SKM-1 (cell line): ENCODE data around the gene ARHGAP6.
"Not testable (repeated sequence)": the region's sequence is repeated elsewhere in the genome, so short reads cannot be mapped to it uniquely, and the experiment has no call there.

Experiments used
- DNase-seq: peaks from one replicate; lab custom pipeline; 2025; ENCODE audit not compliant: unreplicated experiment; lab: John Stamatoyannopoulos, UW

Gene ARHGAP6

GRCh38 chrX:11125060-11125459 lies 540.7 kb downstream of the ARHGAP6 start:
- no peak for DNase-seq

GRCh38 chrX:11124112-11124511 lies 541.6 kb downstream of the ARHGAP6 start:
- no peak for DNase-seq

DNA sequence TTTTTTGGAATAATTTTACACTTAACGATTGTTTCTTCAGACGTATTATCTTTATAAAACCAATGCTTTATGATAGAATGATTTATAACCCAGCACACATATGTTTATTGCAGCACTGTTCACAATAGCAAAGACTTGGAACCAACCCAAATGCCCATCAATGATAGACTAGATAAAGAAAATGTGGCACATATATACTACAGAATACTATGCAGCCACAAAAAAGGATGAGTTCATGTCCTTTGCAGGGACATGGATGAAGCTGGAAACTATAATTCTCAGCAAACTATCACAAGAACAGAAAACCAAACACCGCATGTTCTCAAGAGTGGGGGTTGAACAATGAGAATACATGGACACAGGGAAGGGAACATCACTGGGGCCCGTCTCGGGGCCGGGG lies 542.6 kb downstream of the ARHGAP6 start:
- DNase-seq: not testable (repeated sequence)

DNA sequence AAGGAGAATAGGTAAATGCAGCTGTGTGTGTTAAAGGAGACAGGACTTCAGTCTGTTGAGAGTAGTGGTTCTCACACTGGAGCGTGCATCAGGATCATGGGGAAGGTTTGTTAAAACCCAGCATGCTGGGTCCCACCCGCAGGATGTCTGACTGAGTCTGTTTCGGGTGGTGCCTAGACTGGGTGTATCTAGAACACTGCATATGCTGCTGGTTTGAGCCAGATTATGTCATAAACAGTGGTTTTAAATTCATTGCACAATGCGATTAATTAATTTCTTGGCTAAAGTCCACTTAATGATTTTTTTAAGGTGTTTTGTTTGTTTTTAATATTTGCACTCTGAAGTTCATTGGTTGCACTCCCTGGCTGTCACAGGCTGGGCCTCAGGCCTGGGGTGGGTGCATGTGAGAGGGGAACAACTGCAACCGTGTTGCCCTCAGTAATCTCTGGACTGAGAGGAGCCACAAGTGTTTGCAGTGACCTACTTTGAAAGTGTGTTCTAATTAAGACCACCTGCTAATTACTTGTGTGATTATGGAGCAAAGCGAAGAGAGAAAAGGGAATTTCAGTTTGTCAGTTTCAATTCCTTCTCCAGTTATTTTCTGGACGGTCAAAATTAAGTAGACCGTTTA lies 546.3 kb downstream of the ARHGAP6 start:
- DNase-seq: no peak

DNA sequence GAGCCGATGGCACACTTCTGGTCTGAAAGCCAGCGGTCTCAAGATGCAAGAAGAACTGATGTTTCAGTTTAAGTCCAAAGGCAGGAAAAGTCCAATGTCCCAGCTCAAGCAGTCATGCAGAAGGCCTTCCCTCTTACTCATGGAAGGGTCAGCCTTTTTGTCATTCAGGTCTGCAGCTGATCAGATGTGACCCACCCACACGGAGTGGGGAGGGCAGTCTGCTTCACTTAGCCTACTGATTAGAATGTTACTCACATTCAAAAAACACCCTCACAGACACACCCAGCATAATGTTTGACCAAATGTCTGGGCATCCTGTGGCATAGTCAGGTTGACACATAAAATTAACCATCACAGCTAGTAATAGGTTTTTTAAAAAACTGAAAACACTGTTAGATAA lies 548.0 kb downstream of the ARHGAP6 start:
- DNase-seq: no peak

GRCh38 chrX:11113731-11114130 lies 552.0 kb downstream of the ARHGAP6 start:
- no peak for DNase-seq

- DNase-seq: no peak
Measured at GRCh38 chrX:11111947-11112346, 553.8 kb downstream of the ARHGAP6 start.

- peak; percentile 27 for DNase-seq
Measured at GRCh38 chrX:11111037-11111851, 554.5 kb downstream of the ARHGAP6 start, which contains the start of gene HCCS. HCCS (plus strand) TSS chrX:11111332; CDS start chrX:11112061, 729 bp downstream.

- DNase-seq: no peak
Measured at GRCh38 chrX:11109968-11110367, 555.8 kb downstream of the ARHGAP6 start.

GRCh38 chrX:11108253-11108941 lies 557.3 kb downstream of the ARHGAP6 start:
- DNase-seq: no peak

DNA sequence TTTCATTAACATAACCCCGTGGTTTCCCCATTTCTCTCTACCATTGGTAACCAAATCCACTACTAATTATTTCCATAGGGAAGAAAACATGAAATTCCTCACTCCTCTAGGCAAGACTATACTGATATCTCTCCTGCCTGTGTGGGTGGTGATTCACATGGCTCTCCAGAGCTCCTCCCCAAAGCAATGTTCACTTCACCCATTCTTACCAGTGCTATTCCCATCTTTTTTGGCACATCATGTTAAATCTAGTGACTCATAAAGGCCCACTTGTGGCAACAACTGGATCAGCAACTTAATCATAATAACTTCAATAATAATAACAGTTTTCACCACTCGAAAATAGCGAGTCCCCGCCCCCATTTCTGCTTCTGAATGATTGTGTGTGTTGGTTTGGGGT lies 560.6 kb downstream of the ARHGAP6 start:
- no peak for DNase-seq

GRCh38 chrX:11103751-11104150 lies 562.0 kb downstream of the ARHGAP6 start:
- no peak for DNase-seq

DNA sequence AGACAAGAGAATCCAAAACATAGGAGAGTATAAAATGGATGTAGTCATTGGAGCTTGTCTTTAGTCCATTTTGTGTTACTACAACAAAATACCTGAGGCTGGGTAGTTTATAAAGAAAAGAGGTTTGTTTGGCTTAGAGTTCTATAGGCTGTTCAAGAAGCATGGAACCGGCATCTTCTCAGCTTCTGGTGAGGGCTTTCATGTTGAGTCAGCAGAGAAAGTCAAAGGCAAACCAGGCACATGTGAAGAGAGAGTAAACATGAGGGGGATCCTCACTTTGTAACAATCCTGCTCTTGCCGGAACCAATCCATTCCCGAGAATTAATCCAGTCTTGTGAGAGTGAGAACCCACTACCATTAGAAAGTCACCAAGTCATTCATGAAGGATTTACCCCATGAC lies 562.7 kb downstream of the ARHGAP6 start:
- no peak for DNase-seq

- no peak for DNase-seq
Measured at GRCh38 chrX:11100281-11101035, 565.3 kb downstream of the ARHGAP6 start.

GRCh38 chrX:11099465-11099864 lies 566.3 kb downstream of the ARHGAP6 start:
- no peak for DNase-seq

GRCh38 chrX:11097933-11098332 lies 567.8 kb downstream of the ARHGAP6 start:
- DNase-seq: no peak

DNA sequence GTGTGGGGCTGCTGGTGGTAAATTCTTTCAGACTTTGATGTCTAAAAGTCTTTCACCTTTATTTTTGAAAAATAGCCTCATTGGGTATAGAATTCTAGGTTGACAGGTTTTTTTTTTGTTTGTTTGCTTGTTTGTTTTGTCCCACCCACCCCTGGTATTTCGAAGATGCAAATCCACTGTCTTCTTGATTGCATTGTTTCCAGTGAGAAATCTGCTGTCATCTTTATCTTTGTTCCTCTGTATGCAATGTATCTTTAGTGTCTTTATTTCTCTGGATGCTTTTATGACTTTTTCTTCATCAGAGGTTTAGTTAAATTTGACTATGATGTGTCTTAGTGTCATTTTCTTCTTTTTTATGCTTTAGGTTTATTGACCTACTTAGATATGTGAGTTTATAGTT lies 575.9 kb downstream of the ARHGAP6 start:
- no peak for DNase-seq
